DMS79 treated with DMSO at 0.1 percent for 48 hours (cell line): ENCODE data around the gene PIK3CA.

Experiments
- DNase-seq: peaks from one replicate; lab custom pipeline; 2025; lab: John Stamatoyannopoulos, UW

The PIK3CA gene

DNA sequence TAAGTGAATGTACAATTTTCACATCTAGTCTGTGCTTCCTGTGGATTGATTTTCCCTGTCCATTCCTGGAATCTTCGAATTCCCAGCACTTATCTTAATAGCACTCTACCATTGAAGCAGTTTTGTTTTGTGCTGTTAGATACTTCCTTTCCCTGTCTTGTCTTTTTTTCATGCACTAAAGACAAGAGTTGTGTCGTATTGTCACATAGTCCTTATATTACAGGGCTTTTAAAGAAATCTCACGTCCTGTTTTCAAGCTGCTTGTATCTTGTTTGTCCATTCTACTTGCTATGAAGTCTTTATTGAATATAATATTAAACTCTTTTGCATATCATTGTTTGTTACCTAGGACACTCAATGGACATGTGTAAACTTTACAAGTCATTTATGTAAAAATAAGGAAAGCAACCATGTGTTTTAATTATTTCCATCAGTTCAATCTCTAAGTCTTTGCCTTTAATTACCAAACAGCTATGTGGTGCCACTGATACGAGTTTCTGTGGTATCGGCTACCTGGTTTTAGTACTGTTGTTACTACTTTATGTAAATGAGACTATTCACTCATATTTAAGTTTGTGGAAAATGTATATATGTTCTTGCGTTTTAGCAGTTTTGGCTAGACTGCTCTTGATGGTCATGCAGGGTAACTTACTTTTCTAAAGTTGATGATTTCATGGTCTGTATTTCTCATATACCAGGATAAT is 10.3 kb downstream of the PIK3CA start:
- DNase-seq: no peak

DNA sequence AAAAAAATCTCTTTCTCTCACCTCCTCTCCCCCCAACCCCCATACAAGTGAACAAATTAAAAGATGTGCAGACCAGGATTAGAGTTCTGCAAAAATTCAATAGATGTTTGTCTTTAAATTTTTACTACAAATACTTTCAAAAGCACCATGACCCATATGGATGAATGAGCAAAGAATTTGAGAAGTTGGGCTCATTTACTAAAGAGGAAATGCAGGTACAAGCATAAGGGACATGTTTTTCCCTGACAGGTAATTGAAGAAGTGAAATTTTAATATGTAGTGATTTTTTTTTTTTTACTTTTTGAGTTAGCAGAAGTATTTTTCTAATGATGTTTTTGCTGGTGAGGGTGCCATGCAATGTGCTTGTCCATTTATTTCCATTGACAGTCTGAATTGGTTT is 15.3 kb downstream of the PIK3CA start:
- no peak for DNase-seq

DNA sequence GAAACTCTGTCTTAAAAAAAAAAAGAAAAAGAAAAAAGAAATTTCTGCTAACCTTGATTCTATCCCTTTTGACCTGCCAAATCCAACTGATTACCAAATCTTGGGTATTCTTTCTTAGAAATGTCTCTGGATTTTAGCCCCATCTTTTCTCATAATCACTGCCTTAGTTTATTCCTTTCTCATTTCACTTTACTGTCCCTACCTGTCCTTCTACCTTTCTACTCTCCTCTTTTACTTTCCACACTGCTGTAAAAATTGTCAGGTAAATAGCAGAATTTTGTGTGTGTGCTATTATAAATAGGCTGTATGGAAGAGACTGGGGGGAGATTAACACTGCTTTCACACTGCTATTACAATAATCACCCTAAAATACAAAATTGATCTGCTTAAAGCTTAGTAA is 16.7 kb downstream of the PIK3CA start:
- DNase-seq: no peak

DNA sequence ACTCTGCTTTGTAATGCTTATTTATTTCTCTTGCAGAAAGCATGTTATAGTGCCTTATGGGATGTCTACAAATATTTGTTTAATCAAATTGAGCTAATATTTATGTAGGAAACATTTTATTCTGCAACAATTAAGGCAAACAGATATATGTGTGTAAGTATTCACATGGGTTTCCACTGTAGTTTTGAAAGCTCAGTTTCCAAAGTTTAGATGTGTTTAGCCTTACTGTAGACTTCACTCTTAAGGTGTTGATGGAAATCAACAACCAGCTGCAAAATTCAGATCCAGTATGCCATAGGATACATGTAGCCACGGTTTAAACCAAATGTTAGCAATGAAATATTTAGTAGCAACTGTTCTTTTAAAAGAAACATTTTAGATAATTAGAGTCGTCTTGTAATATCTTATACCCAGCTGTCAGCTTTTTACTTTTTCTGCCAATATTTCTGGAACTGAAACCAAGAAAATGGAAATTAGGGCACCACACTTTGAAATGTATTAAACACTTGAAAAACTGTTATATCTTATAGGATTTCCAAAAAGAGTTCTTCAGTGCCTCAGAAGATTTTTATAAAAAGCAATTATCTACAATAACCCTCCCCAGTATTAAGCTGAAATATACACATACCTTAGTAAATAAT is 18.5 kb downstream of the PIK3CA start:
- DNase-seq: no peak

DNA sequence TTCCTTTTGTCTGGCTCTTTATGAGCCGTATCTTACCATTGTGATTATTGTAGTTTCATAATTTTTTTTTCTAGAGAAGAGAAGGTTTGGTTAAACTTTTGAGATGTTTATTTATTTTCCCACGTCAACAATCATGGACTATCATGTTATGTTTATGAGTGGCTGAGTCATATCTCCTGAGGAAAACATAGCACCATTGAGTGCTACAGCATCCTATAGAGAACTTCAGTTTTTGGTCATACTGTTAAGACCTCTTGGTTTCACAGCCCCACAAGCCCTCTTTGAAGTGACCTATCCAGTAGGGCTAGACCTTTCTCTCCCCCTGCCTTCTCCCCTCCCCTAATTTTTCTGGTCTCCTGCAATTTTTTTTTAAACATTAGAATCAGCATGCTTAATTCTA is 20.8 kb downstream of the PIK3CA start:
- no peak for DNase-seq

DNA sequence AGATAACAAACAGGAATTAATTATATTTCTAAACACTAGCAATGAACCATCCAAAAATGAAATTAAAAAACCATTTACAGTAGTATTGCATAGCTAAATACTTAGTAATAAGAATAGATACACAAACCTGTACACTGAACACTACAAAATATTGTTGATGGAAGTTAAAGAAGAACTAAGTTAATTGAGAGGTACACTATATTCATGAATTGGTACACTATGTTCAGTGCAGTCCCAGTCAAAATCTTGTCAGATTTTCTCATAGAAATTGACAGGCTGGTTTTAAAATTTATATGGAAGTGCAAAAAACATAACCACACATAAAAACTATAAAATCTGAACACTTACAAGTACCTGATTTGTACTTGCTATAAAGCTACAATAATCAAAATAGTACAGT is 24.4 kb downstream of the PIK3CA start:
- DNase-seq: no peak

DNA sequence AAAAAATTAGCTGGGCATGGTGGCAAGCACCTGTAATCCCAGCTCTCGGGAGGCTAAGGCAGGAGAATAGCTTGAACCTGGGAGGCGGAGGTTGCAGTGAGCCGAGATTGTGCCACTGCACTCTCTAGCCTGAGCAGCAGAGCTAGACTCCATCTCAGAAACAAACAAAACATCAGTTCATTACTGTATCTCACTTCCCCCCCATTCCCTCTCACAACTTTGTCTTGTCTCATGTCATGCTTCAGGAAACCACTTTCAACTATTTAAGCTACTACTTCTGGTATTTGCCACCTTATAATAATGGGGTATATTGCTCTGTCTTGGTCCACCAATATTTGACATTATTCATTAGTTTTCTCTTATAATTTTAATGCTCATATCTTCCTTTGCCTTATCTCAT is 26.2 kb downstream of the PIK3CA start:
- no peak for DNase-seq

DNA sequence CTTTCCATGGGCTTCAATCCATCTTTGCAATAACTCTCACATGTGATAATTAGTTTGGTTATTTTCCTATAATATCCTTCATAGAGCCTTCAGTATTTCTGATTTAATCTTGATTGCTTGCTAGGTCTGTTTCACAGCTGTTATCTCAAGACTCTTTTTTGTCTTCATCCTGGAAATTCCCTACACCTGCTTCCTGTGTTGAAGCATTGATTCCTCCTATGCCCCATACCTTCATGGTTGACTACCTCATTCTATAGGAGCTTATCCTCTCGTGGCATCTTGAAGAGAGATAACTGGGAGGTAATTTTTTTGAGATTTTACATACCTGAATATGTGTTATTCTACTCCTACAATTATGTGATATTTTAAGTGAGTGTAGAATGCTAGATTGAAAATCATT is 26.7 kb downstream of the PIK3CA start:
- DNase-seq: no peak

DNA sequence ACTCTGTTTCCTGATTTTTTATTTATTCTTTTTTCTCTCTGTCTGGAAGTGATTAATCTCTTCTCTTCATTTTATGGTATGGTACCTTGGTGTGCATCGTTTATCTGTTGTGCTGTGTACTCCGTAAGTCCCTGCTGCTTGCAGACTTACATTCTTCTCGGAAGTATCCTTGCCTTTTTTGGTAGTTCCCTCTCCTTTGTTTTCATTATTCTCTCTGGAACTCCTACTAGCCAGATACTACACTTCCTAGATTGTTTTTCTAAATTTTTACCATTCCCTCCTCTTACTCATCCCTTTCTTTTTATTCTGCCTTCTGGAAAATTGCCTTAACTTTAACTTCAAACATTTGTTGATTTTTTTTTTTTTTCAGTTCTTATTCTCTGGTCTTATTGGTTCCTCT is 27.2 kb downstream of the PIK3CA start:
- no peak for DNase-seq

DNA sequence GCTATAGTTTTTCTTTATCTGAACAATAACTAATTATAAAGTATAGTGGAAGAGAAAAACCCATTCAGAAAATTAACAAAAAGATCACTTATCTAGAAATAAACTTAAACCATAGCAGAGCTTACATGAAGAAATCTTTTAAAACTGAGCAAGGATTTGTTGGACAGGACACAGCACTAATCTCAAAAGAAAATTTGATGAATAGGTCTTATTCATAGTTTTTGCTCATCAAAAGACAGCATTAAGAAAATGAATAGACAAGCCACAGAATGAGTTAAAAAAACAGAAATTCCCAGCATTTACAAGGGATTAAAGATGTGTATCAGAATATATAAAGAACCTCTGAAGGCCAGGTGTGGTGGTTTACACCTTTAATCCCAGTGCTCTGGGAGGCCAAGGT is 29.5 kb downstream of the PIK3CA start:
- no peak for DNase-seq

DNA sequence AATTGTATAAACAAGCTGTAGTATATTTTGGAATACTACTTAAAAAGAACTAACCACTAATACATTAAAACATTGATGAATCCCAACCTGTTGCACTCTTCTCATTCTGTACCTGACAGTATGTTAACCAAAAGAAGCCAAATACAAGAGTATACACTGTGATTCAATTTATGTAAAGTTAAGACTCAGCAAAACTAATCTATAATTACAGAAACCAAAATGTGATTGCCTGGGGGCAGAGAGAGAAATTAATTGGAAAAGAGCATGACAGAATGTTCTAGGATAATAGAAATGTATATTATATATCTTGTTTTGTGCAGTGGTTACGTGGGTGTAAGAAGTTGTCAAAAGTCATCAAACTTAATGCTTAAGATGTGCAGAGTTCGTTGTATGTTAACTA is 31.1 kb downstream of the PIK3CA start:
- no peak for DNase-seq

DNA sequence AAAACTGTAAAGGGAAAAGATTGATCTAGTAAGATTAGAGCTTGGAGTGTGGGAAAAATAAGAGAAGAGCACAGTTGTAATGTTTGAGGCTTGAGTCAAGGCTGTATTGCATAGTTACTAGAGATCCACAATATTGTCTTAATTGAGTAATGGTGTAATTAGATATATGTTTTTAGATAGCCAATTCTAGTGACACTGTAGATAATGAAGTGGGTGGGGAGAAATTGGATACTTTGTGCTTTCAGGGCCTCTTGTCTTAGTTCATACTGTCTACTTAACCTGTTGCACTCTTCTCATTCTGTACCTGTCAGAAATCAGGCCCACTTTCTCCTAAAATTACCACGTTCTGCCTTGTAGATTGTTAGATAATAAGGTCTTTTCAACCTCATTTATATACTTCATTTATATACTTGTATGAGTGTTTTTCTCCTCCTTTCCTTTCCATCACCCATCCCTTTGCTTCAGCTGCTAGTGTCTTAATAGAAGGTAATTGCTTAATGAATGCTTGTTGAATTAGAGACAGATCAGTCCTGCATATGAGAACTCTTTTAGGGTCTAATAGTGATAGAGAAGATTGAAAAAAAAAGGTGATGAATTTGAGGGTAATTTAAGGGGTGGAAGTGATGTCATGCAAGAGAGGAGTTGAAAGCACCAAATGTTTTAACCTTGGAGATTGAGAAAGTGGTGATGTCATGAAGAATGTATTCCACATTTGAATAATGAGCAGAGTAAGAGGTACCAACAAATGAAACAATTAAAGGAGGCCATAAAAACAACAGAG is 32.0 kb downstream of the PIK3CA start:
- DNase-seq: no peak

DNA sequence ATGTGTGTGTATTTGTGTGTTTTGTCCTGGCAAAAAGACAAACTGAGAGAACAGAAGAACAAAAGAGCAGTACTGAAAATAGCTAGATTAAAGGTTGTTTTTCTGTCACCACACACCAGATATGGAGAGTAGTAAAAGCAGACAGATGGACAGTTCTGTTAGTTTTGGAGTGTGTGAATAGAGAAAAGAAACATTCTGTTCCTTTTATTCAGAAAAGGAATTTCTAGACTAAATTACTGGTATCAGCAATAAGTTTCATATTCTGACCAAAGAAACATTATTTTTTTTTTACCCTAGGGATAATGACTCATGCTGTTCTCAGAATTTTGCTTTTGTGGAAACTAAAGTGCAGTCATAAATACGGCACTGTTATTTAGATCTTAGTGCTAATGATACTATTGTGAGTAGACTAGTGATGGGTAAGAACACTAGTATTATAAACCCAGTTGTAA is 32.9 kb downstream of the PIK3CA start:
- DNase-seq: no peak

DNA sequence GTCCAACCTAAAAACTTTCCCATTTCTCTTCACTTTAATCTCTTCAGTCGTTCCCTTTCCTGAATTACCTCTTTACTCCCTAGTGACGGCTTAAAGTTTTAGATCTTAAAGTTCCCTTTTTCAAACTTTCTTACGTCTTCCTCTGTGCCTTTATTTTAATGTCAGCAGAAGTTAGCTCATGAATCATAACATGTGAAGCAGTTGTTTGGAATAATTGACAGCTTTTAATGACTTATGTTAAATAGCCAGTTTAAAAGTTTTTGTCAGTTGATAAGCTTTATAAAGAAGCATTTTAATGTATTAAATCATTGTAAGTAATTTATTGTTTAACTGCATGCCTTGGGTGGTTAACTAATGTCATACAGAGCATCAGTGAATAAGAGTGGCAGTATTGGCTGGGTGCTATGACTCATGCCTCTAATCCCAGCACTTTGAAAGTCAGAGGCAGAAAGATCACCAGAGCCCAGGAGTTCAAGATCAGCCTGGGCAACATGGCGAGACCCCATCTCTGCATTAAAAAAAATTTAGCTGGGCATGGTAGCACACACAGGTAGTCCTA is 33.9 kb downstream of the PIK3CA start:
- DNase-seq: no peak

DNA sequence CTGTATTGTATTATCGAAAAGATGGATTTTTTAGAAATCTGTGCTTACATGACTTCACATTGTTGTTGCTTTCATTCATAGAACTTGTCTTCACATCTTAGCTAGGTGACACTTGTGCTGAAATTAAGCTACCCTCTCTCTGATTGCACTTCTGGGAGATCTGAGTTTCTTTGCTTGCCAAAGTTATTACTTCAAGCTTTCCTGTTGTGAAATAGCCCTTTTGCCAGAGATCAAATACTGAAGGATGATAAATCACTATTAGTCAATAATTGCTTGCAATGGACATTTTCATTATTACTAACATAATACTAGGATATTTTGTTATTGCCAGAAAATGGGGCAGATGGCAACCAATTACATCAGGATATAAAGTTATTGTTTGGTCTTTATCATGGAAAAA is 34.7 kb downstream of the PIK3CA start:
- no peak for DNase-seq

DNA sequence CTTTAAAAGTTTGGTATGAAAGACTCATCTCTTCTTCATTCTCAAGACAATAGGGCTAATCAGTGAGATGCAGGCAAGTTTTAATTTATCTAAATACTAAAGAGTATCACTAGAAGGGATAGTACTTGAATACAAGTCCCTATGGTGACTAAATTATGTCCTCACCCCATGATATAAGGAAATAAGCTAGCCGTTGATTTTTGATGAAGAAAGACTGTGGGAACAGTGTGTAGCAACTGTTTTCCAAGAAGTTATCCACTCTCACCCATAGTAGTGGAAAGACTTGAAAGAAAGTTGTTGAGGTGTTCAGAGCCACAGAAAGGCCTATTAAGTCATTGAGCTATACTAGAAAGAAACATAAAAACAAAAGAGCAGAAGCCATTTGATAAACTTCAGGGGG is 36.7 kb downstream of the PIK3CA start:
- DNase-seq: no peak

DNA sequence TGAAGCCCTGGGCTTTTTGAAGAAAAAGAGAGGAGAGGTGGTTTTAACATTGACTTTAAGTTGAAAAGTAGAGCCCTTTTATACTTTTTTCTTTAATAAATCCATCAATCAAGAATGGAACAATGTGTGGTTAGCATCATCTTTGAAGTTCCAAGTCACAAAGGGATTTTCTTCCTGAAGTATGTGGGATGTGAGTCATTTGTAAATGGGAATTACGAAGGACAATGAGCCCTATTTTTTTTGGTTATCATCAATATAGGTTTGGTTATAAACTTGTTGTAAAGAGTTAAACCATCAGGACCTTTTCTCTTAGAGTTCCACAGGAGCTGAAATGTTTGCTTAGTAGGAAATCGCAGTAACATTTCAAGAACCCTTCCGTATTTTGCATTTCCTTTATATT is 38.3 kb downstream of the PIK3CA start:
- DNase-seq: no peak

DNA sequence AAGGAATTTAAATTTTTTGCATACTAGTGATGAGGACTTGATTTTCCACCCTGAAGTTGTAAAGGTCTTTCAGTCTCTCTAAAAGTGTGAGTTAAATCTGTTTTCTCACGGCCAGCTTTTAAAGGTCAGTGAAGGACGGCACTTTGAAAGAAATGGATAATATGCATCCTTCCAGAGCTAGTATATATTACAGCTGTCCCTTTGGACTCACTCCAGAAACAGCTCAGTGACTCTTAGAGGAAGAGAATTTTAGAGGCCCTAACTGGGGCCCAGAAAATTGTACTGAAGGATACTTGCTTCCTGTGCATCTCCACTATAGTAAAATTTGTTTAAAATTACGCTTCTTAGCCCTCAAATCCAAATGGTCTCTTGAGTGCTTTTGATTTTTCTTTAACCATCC is 41.6 kb downstream of the PIK3CA start:
- DNase-seq: no peak

DNA sequence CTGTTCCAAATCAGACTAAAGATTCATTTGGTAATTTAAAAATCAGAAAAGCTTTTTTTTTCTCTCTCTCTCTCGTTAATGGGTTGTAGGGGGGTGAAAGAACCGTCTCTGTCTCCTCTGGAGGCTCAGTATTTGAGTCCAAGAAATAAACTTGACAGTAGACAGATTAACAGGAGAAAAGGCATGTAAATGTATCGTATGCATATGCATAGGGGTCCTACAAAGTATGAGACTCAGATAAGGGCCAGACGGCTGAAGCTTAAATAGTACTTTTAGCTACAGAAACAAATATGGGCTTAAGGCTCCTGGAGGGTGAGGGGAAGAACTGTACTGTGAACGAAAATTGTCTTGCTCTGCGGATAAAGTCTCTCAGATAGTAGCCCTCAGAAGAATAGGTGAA is 42.4 kb downstream of the PIK3CA start:
- no peak for DNase-seq

DNA sequence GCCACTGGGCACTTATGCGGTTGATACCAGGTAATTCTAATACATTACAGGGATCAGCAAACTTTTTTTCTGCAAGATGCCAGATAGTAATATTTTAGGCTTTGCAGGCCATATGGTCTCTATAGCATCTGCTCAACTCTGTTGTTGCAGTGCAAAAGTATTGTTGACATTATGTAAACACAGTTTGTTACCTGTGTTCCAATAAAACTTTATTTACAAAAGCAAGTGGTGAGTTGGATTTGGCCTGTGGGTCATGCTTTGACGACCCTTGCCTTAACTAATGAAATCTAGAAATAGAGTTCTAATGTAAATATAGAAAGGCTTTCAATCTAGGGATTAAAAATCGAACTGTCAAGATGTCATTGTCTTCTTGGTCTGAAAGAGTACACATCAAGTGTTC is 44.4 kb downstream of the PIK3CA start:
- no peak for DNase-seq

DNA sequence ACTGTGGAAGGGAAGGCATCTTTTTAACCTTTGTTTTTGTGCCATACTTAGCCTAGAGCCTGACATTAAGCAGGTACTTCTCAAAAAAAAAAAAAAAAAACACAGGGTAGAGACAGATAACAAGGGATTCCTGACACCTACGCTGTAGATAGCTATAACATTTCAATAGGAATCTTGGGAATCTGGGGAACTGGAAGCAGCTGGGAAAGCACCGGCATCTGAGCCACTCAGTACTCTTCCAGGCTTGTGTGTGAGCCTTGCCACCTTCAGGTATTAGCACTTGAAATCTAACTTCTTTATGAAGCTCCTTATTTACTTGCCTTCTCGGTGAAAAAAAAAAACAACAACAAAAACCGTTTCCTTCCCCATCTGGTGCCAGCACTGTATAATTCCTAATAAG is 46.8 kb downstream of the PIK3CA start:
- DNase-seq: no peak

DNA sequence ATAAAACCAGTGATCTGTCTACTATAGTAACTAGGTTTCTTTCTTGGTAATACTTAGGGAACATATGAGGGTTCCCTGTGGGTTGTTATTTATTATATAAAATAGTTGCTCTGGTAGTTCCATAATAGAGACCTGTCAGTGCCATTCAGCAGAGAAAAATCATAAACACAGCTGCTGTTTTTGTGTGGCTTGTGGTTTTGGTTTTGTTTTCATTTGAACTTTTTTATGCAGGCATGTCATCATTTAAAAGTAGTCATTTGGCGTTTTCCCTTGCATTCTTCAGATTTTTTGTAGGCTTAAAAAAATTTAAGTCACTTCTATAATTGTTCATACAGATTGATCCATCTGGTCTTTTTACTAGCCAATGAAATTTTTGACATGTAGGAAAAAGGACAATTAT is 47.9 kb downstream of the PIK3CA start:
- no peak for DNase-seq

DNA sequence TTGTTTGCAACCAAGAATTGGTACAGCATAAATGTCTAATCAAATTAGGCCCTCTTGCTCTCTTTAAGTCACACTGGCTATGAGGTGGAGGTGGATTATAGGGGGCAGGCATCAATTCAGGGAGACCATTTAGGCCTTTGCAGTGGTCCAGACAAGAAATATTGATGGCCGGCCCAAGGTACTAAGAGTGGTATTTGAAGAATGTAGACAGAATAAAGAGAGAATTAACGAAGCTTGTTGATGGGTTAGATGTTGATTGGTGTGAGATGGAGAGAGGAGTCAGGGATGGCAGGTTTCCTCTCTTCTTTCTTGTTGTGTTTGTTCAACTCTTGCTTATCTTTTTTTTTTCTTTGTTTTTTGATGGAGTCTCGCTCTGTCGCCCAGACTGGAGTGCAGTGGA is 48.5 kb downstream of the PIK3CA start:
- DNase-seq: no peak
